H9 (cell line): ENCODE data around the gene AMER2. TPM values are rescaled to one million over a fixed set of nuclear protein-coding genes. Genes with fewer than 3 reads are reported as not detected.

Source experiments
- DNase-seq: peaks from one replicate; pipeline ENCODE4 v3.0.0-alpha.2; 2017
- H2AFZ ChIP-seq: one replicate; pipeline ENCODE4 v1.6.1; 2013; ENCODE audit warnings: mild to moderate bottlenecking, low read length, control low read depth, moderate library complexity
- H2AK5ac ChIP-seq: 2 replicates; pipeline ENCODE4 v1.6.1; 2013; ENCODE audit warnings: low read length, control low read depth, mixed read lengths; ENCODE audit not compliant: insufficient read length
- H2BK120ac ChIP-seq: one replicate; pipeline ENCODE4 v1.6.1; 2013; ENCODE audit warnings: low read depth, mild to moderate bottlenecking, low read length, control low read depth, inconsistent platforms; ENCODE audit not compliant: poor library complexity, severe bottlenecking
- H2BK12ac ChIP-seq: 2 replicates; pipeline ENCODE4 v1.6.1; 2013; ENCODE audit warnings: low read length, control low read depth, mixed read lengths, low read depth; ENCODE audit not compliant: insufficient read length
- H2BK15ac ChIP-seq: 2 replicates; pipeline ENCODE4 v1.6.1; 2013; ENCODE audit warnings: low read depth, low read length, control low read depth
- H2BK20ac ChIP-seq: one replicate; pipeline ENCODE4 v1.6.1; 2013; ENCODE audit warnings: low read depth, mild to moderate bottlenecking, low read length, control low read depth, inconsistent platforms; ENCODE audit not compliant: poor library complexity, severe bottlenecking
- H2BK5ac ChIP-seq: 2 replicates; pipeline ENCODE4 v1.6.1; 2013; ENCODE audit warnings: low read length, control low read depth, mixed read lengths; ENCODE audit not compliant: insufficient read length
- H3K14ac ChIP-seq: 2 replicates; pipeline ENCODE4 v1.6.1; 2013; ENCODE audit warnings: low read length, control low read depth; ENCODE audit not compliant: insufficient read depth
- H3K18ac ChIP-seq: 2 replicates; pipeline ENCODE4 v1.6.1; 2013; ENCODE audit warnings: low read depth, mild to moderate bottlenecking, mixed read lengths, low read length, control low read depth; ENCODE audit not compliant: insufficient read length
- H3K23ac ChIP-seq: 2 replicates; pipeline ENCODE4 v1.6.1; 2013; ENCODE audit warnings: low read length, control low read depth, mixed read lengths, low read depth; ENCODE audit not compliant: insufficient read length
- H3K23me2 ChIP-seq: 2 replicates; pipeline ENCODE4 v1.6.1; 2013; ENCODE audit warnings: low read depth, mild to moderate bottlenecking, mixed read lengths, low read length, control low read depth; ENCODE audit not compliant: insufficient read length, poor library complexity, severe bottlenecking
- H3K27ac ChIP-seq: 2 replicates; pipeline ENCODE4 v1.5.1; 2013; ENCODE audit warnings: low read length, control low read depth, mixed read lengths, low read depth; ENCODE audit not compliant: insufficient read length
- H3K27me3 ChIP-seq: 2 replicates; pipeline ENCODE4 v1.6.1; 2013; ENCODE audit warnings: low read length, control low read depth, inconsistent platforms; ENCODE audit not compliant: insufficient read depth
- H3K4ac ChIP-seq: 2 replicates; pipeline ENCODE4 v1.6.1; 2013; ENCODE audit warnings: low read depth, mild to moderate bottlenecking, control low read depth, inconsistent platforms, low read length, moderate library complexity
- H3K4me1 ChIP-seq: 2 replicates; pipeline ENCODE4 v1.6.1; 2013; ENCODE audit warnings: low read length, control low read depth, inconsistent platforms; ENCODE audit not compliant: insufficient read depth
- H3K4me2 ChIP-seq: 2 replicates; pipeline ENCODE4 v1.6.1; 2013; ENCODE audit warnings: low read length, control low read depth, mixed read lengths; ENCODE audit not compliant: insufficient read length, insufficient read depth
- H3K56ac ChIP-seq: 2 replicates; pipeline ENCODE4 v1.6.1; 2013; ENCODE audit warnings: low read depth, mild to moderate bottlenecking, mixed read lengths, low read length, control low read depth; ENCODE audit not compliant: insufficient read length
- H3K79me1 ChIP-seq: 2 replicates; pipeline ENCODE4 v1.6.1; 2013; ENCODE audit warnings: low read depth, mild to moderate bottlenecking, moderate library complexity, low read length, control low read depth, inconsistent platforms; ENCODE audit not compliant: insufficient read depth, poor library complexity, severe bottlenecking
- H3K79me2 ChIP-seq: 2 replicates; pipeline ENCODE4 v1.6.1; 2013; ENCODE audit warnings: low read length, control low read depth, inconsistent platforms; ENCODE audit not compliant: insufficient read depth
- H3K9ac ChIP-seq: 2 replicates; pipeline ENCODE4 v1.6.1; 2013; ENCODE audit warnings: low read length, control low read depth, mixed read lengths; ENCODE audit not compliant: insufficient read length; ENCODE audit errors: extremely low read depth
- H3K9me3 ChIP-seq: one replicate; pipeline ENCODE4 v1.6.1; 2013; ENCODE audit warnings: low read depth, low read length, inconsistent platforms; ENCODE audit not compliant: control insufficient read depth
- H3T11ph ChIP-seq: one replicate; pipeline ENCODE4 v1.6.1; 2013; ENCODE audit warnings: mild to moderate bottlenecking, low read length, control low read depth, inconsistent platforms
- H4K20me1 ChIP-seq: one replicate; pipeline ENCODE4 v1.6.1; 2013; ENCODE audit not compliant: control insufficient read depth, insufficient read length, insufficient read depth
- H4K5ac ChIP-seq: 2 replicates; pipeline ENCODE4 v1.6.1; 2013; ENCODE audit warnings: low read depth, mild to moderate bottlenecking, mixed read lengths, low read length, control low read depth; ENCODE audit not compliant: insufficient read length
- H4K8ac ChIP-seq: replicated peaks from 2 replicates; pipeline ENCODE4 v1.6.1; 2013; ENCODE audit warnings: low read length, control low read depth, mixed read lengths, low read depth; ENCODE audit not compliant: insufficient read length
- H4K91ac ChIP-seq: 2 replicates; pipeline ENCODE4 v1.6.1; 2013; ENCODE audit warnings: low read depth, mild to moderate bottlenecking, moderate library complexity, mixed read lengths, low read length, control low read depth; ENCODE audit not compliant: insufficient read length
- H3K27ac Mint-ChIP-seq, 3 experiments: 2 replicates in 2 of 3; 3 replicates in 1 of 3; pipeline ENCODE4 v1.8.0; 2020 to 2021; ENCODE audit warnings: mixed read lengths in 3 of 3, mild to moderate bottlenecking in 1 of 3, moderate library complexity in 1 of 3
- H3K27me3 Mint-ChIP-seq: 2 replicates; pipeline ENCODE4 v1.8.0; 2021; ENCODE audit warnings: low read depth, mild to moderate bottlenecking, moderate library complexity, mixed read lengths
- H3K36me3 Mint-ChIP-seq, 3 experiments: 2 replicates in 2 of 3; 3 replicates in 1 of 3; pipeline ENCODE4 v1.8.0; 2020 to 2021; ENCODE audit warnings: low read depth in 3 of 3, mixed read lengths in 3 of 3; ENCODE audit not compliant: insufficient read depth in 1 of 3
- H3K4me1 Mint-ChIP-seq, 2 experiments: 2 replicates each; pipeline ENCODE4 v1.8.0; 2020; ENCODE audit warnings: mixed read lengths in 2 of 2
- H3K4me3 Mint-ChIP-seq, 2 experiments: 2 replicates in 1 of 2; 3 replicates in 1 of 2; pipeline ENCODE4 v1.8.0; 2020 to 2021; ENCODE audit warnings: mild to moderate bottlenecking in 2 of 2, mixed read lengths in 2 of 2, moderate library complexity in 1 of 2
- H3K9me3 Mint-ChIP-seq, 2 experiments: 2 replicates in 1 of 2; 3 replicates in 1 of 2; pipeline ENCODE4 v1.8.0; 2020; ENCODE audit warnings: mild to moderate bottlenecking in 2 of 2, mixed read lengths in 2 of 2, moderate library complexity in 1 of 2
- WGBS: extraction: QIAGEN DNeasy Blood & Tissue Kit; methylation state at CpG from one replicate; pipeline ENCODE4 v1.1.7; 2013; ENCODE audit warnings: missing lambda C conversion rate, low lambda C conversion rate, mixed read lengths; ENCODE audit not compliant: insufficient read length; ENCODE audit errors: extremely low coverage; 5-methylcytosine and 5-hydroxymethylcytosine counted together
- total RNA-seq: library from RNA; stranded (reverse); gene quantifications from 2 replicates; pipeline ENCODE4 v1.2.1, GENCODE V29; 2021
- TF ChIP-seq, protein P1 (sequence below): fragments of 200-600 bp; sonication (generic); conservative IDR thresholded peaks from 3 replicates; pipeline ENCODE4 v1.8.0; 2021; ENCODE audit warnings: antibody characterized with exemption, mild to moderate bottlenecking

Gene AMER2
- total RNA-seq, 1 experiment from 2014 or later = 0.02 TPM

DNA sequence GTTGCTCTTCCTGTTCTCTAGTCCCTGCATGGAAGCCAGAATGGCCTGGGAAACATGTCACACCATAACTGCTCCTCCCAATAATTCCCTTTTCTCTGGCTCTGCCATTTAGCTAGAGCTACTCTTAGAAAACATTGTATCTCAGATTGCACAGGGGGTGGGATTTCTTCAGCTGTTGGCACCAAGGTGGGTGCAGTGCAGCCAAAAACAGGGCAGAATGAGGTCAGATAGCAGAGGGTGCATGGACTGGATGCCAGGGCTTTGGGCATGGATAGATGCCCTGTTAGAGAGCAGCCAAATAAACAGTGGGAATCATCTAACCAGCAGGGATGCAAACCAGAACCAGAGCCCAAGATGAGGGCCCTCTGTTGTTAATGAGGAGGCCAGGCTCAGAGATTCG is 4.9 kb upstream of the AMER2 start:
- Histone ChIP-seq H3T11ph (no peak overlapping the region), H3K56ac (no peak overlapping the region), H3K27me3 (peaks cover 9% of the 10 kb centered on the region), H3K4me1 (peaks cover 7% of the 10 kb centered on the region; the same call in 1 of the 2 replicates), H4K8ac (no peak overlapping the region), H2BK5ac (no peak overlapping the region), H3K4ac (no peak overlapping the region), H2BK15ac (no peak overlapping the region), H4K91ac (no peak overlapping the region), H2BK12ac (no peak overlapping the region), H2BK20ac (no peak overlapping the region), H3K4me2 (no peak overlapping the region), H3K23me2 (peaks cover 5% of the 10 kb centered on the region), H4K5ac (no peak overlapping the region), H2BK120ac (no peak overlapping the region), H3K14ac (no peak overlapping the region), H4K20me1 (no peaks in the 10 kb centered on the region), H2AFZ (no peak overlapping the region), H3K9me3 (no peaks in the 10 kb centered on the region), H3K79me2 (no peaks in the 10 kb centered on the region), H3K23ac (no peak overlapping the region), H3K9ac (no peak overlapping the region), H2AK5ac (no peak overlapping the region), H3K79me1 (no peaks in the 10 kb centered on the region), H3K27ac (no peak overlapping the region), H3K18ac (no peak overlapping the region)
- Mint-ChIP-seq H3K4me1 (peaks cover 36 to 38% of the 10 kb centered on the region in 2 experiments), H3K27me3 (peaks cover 47% of the 10 kb centered on the region), H3K36me3 (peaks cover 0 to 2% (median 0%) of the 10 kb centered on the region in 3 experiments; a peak in 2 of 7 replicates), H3K27ac (no peak overlapping the region), H3K9me3 (peaks cover 0 to 2% of the 10 kb centered on the region in 2 experiments; a peak in 3 of 5 replicates), H3K4me3 (no peak overlapping the region)
- TF ChIP-seq, protein P1, sequence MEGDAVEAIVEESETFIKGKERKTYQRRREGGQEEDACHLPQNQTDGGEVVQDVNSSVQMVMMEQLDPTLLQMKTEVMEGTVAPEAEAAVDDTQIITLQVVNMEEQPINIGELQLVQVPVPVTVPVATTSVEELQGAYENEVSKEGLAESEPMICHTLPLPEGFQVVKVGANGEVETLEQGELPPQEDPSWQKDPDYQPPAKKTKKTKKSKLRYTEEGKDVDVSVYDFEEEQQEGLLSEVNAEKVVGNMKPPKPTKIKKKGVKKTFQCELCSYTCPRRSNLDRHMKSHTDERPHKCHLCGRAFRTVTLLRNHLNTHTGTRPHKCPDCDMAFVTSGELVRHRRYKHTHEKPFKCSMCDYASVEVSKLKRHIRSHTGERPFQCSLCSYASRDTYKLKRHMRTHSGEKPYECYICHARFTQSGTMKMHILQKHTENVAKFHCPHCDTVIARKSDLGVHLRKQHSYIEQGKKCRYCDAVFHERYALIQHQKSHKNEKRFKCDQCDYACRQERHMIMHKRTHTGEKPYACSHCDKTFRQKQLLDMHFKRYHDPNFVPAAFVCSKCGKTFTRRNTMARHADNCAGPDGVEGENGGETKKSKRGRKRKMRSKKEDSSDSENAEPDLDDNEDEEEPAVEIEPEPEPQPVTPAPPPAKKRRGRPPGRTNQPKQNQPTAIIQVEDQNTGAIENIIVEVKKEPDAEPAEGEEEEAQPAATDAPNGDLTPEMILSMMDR = no peak
- no peak for DNase-seq
- WGBS = no CpG with 5 or more reads among the region's 1 CpG
